Astrocyte of the spinal cord (primary cell): ENCODE measurements around the gene RYR3.

Experiments
- DNase-seq: peaks from one replicate; pipeline ENCODE4 v3.0.0; 2011; ENCODE audit warnings: low read depth, low spot score
- H3K4me3 ChIP-seq: 2 replicates; pipeline ENCODE4 v1.5.1; 2011; ENCODE audit warnings: low read depth, mild to moderate bottlenecking, low read length, moderate library complexity
- in situ Hi-C: cut with HindIII; loops from 2 replicates; pipeline ENCODE4 v1.10.0; 2017; ENCODE audit warnings: low sequenced_read_pairs
- TF ChIP-seq, protein P1 (sequence below): IDR thresholded peaks from 2 replicates; pipeline ENCODE4 v1.5.1; 2012; ENCODE audit warnings: low read depth, mild to moderate bottlenecking, low read length, inconsistent platforms

The RYR3 gene

DNA sequence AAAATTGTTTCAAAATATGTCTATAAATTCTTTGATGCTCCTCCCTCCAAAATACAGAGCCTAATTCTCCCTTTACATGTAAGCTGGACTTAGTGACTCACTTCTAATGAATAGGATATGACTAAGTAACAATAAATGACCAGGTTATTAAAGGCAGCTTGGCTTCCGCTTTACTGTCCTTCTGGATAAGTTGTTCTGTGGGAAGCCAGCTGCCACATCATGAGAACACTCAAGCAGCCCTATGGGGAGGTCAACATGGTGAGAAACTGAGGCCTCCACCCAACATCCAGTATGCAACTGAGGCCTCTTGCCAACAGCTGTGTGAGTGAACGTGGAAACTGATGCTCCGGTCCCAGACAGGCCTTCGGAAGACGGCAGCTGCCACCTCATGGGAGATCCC is 410.2 kb downstream of the RYR3 start:
- no peak overlapping the region for H3K4me3 ChIP-seq
- in situ Hi-C loops: no loop called here
- peak; percentile 78 for DNase-seq
- TF ChIP-seq, protein P1, sequence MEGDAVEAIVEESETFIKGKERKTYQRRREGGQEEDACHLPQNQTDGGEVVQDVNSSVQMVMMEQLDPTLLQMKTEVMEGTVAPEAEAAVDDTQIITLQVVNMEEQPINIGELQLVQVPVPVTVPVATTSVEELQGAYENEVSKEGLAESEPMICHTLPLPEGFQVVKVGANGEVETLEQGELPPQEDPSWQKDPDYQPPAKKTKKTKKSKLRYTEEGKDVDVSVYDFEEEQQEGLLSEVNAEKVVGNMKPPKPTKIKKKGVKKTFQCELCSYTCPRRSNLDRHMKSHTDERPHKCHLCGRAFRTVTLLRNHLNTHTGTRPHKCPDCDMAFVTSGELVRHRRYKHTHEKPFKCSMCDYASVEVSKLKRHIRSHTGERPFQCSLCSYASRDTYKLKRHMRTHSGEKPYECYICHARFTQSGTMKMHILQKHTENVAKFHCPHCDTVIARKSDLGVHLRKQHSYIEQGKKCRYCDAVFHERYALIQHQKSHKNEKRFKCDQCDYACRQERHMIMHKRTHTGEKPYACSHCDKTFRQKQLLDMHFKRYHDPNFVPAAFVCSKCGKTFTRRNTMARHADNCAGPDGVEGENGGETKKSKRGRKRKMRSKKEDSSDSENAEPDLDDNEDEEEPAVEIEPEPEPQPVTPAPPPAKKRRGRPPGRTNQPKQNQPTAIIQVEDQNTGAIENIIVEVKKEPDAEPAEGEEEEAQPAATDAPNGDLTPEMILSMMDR: no peak

DNA sequence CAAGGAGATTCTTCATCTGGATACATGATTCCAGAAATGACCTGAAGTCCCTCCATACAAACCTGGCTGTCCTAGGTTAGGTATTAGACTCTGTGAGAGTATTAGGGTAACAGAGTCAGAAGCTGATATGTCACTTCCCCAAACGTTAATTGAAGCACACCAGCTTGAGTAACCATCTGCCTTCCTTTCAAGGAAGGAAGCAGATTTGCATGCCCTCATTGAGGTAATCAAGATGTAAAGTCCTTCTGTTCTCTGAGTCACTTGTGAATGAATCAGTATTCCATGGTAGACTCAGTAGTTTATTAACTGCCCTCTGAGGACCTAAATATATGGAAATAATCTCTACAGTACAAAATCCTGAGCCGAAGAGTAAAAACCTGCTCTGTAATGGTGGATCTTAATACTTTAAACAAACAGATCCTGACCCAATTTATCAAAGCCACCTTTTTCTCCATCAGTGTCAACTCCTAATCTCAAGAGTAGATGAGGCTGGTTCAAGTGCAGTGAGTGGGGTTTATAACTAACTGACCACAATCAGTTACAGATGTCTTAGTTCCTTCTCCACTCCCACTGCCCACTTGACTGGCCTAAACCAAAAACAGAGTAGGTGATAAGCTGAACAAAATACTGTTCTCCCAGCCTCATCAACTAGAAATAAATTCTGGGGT is 411.4 kb downstream of the RYR3 start:
- in situ Hi-C loops: no loop called here
- DNase-seq: peak; percentile 36
- TF ChIP-seq, protein P1: no peak
- H3K4me3 ChIP-seq: no peak overlapping the region

DNA sequence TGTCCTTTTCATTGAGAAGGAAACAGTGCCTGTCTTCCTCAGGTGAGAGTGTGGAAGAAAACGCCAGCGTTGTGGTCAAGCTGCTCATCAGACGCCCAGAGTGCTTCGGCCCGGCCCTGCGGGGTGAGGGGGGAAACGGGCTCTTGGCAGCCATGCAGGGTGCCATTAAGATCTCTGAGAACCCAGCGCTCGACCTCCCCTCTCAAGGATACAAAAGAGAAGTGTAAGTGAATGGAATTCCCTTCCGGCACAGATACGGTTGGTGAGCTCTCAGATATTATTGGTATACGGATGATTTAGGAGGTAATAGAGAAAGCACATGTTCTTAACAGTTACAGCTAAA is 411.9 kb downstream of the RYR3 start:
- TF ChIP-seq, protein P1: no peak
- in situ Hi-C loops: no loop called here
- H3K4me3 ChIP-seq: no peak overlapping the region
- no peak for DNase-seq

DNA sequence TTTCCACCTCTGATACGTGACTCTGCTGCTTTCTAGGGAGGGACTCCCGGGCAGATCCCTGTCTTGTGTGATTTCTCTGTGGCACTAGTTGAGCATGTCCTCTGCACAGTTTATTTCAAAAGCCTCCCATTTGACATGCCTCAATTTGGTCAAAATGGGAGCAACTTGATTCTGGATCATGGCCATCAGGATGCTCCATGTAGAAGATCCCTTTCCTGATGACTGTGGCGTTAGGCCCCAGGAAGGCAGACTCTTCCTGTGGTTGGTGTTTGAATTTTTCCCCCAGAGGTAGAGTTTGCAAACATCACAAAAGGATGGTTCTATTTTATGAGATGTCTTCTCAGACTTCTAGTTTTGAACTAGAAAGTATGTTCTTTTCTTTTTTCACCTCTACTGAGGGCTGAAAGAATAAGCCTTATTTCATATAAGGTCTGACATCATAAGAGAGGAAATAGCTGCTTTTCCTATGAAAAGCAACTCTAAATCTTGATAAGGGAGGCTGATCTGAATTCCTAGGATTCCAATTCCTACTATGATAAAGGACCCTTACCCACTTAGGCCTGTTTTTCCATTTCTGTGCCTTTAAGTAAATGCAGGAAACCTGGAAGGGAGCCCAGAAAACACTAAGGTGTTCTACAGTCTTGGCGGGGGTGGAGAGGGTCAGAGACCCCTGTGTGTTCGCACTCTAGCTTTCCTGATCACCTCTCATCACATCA is 413.7 kb downstream of the RYR3 start:
- TF ChIP-seq, protein P1: no peak
- in situ Hi-C loops: no loop called here
- H3K4me3 ChIP-seq: no peak overlapping the region
- DNase-seq: no peak

DNA sequence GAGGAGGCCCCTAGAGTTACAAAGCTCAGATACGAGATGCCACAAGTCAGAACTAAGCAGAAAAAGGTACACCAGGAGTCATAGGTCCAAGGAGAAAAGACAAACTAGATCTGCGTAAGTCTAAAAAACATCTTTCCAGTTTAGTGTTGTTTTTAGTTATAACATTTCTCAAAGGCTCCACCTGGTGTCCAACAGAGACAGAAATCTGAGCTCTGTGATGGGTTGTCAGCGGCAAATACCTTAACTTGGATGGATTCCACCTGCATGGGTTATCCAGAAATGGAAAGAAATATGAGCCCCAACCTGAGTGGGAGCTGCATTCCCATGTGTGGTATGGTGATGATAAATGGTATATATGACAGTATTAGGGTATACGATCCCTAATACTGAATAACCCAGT is 418.9 kb downstream of the RYR3 start:
- in situ Hi-C loops: no loop called here
- no peak for DNase-seq
- H3K4me3 ChIP-seq: no peak overlapping the region
- TF ChIP-seq, protein P1: peak; percentile 32

DNA sequence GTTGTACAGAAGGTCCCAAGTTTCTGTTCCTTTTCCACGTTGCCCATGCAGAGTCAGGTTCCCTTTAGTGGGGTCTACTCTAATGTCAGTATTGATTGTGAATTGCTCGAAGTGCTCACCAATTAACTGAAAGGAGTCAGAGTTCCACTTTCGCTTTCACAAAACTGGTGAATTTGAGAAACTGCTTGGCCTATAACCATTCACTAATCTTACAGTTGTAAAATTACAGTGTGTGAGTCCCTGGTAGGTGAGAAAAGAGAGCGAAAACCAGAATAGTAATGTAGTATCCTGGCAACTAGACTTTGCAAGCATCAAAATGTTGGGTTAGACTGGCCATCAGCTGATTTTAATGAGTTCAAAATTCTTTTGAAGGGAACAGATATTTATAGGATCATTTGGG is 420.0 kb downstream of the RYR3 start:
- in situ Hi-C loops: no loop called here
- no peak for DNase-seq
- TF ChIP-seq, protein P1: no peak
- H3K4me3 ChIP-seq: no peak overlapping the region
